Right hindlimb (tissue), 1 donor: ENCODE results near the gene USP2.

Experiments used
- DNase-seq: peaks from one replicate; pipeline ENCODE4 v3.0.0-alpha.2; 2018

The USP2 gene

GRCh38 chr11:119361941-119362725, 19.4 kb downstream of the USP2 start:
- peak; percentile 15 for DNase-seq

GRCh38 chr11:119361056-119361787, 20.3 kb downstream of the USP2 start:
- peak; percentile 63 for DNase-seq

GRCh38 chr11:119359365-119360214, 21.9 kb downstream of the USP2 start:
- no peak for DNase-seq

GRCh38 chr11:119357074-119357473, 24.4 kb downstream of the USP2 start:
- no peak for DNase-seq

- peak; percentile 89 for DNase-seq
Measured at GRCh38 chr11:119356349-119357031, 25.0 kb downstream of the USP2 start.

- no peak for DNase-seq
Measured at GRCh38 chr11:119355091-119355843, 26.2 kb downstream of the USP2 start.

GRCh38 chr11:119352857-119353260, 28.6 kb downstream of the USP2 start:
- peak; percentile 57 for DNase-seq

GRCh38 chr11:119351232-119351631, 30.3 kb downstream of the USP2 start:
- DNase-seq = no peak

GRCh38 chr11:119350302-119350701, 31.2 kb downstream of the USP2 start:
- no peak for DNase-seq

GRCh38 chr11:119347940-119348605, 33.4 kb downstream of the USP2 start:
- DNase-seq = peak; percentile 39

- peak; percentile 18 for DNase-seq
Measured at GRCh38 chr11:119347242-119347641, 34.2 kb downstream of the USP2 start.

GRCh38 chr11:119346605-119347004, 34.9 kb downstream of the USP2 start, which contains the start of gene MFRP:
Gene MFRP, minus strand, starts transcription at chr11:119346705. Its CDS starts 192 bp downstream, at chr11:119346513.
- no peak for DNase-seq

GRCh38 chr11:119345685-119346084, 35.8 kb downstream of the USP2 start:
- DNase-seq = peak; percentile 14

GRCh38 chr11:119344291-119345010, 37.0 kb downstream of the USP2 start:
- peak; percentile 20 for DNase-seq

GRCh38 chr11:119343726-119344125, 37.8 kb downstream of the USP2 start:
- DNase-seq = peak; percentile 15

GRCh38 chr11:119342362-119343130, 38.9 kb downstream of the USP2 start:
- peak; percentile 27 for DNase-seq

GRCh38 chr11:119342023-119342300, 39.5 kb downstream of the USP2 start:
- peak; percentile 16 for DNase-seq

GRCh38 chr11:119341222-119342022, 40.1 kb downstream of the USP2 start:
- peak; percentile 35 for DNase-seq
